BE2C (cell line): ENCODE data around the gene COMT.
A peak's percentile ranks its signal among the peaks of the same experiment; 100 is the strongest.

Experiments used
- DNase-seq: peaks from one replicate; pipeline ENCODE4 v3.0.0-alpha.2; 2020
- H3K27me3 ChIP-seq: fragments of 250-450 bp; sonication (Bioruptor Pico); 2 replicates; pipeline ENCODE4 v1.5.1; 2020; ENCODE audit warnings: mild to moderate bottlenecking
- H3K36me3 ChIP-seq: fragments of 250-450 bp; sonication (Bioruptor Pico); 2 replicates; pipeline ENCODE4 v1.5.1; 2020; ENCODE audit warnings: mild to moderate bottlenecking
- H3K4me1 ChIP-seq: fragments of 250-450 bp; sonication (Bioruptor Pico); 2 replicates; pipeline ENCODE4 v1.5.1; 2020
- H3K4me3 ChIP-seq: 2 replicates; pipeline ENCODE4 v1.5.1; 2011; ENCODE audit warnings: low read depth, low read length
- H3K9me3 ChIP-seq: fragments of 250-450 bp; sonication (Bioruptor Pico); 2 replicates; pipeline ENCODE4 v1.5.1; 2020
- CTCF ChIP-seq: IDR thresholded peaks from 2 replicates; pipeline ENCODE4 v1.5.1; 2012; ENCODE audit warnings: mild to moderate bottlenecking, low read depth, low read length

The COMT gene

GRCh38 chr22:19982991-19983578 is 41.5 kb downstream of the COMT start:
- peaks cover 66% of the 10 kb centered on the region for H3K36me3 ChIP-seq
- H3K4me3 ChIP-seq: no peak overlapping the region
- no peak for TF ChIP-seq CTCF
- no peaks in the 10 kb centered on the region for H3K27me3 ChIP-seq
- H3K4me1 ChIP-seq: peaks cover 31% of the 10 kb centered on the region
- H3K9me3 ChIP-seq: no peaks in the 10 kb centered on the region
- DNase-seq: peak; percentile 15

- no peaks in the 10 kb centered on the region for H3K9me3 ChIP-seq
- peak; percentile 62 for DNase-seq
- H3K4me3 ChIP-seq: no peak overlapping the region
- H3K4me1 ChIP-seq: peaks cover 31% of the 10 kb centered on the region
- TF ChIP-seq CTCF: no peak
- no peaks in the 10 kb centered on the region for H3K27me3 ChIP-seq
- peaks cover 59% of the 10 kb centered on the region for H3K36me3 ChIP-seq
Observed at GRCh38 chr22:19983741-19984140, 42.2 kb downstream of the COMT start.

GRCh38 chr22:19984201-19984753 is 42.7 kb downstream of the COMT start:
- no peak for TF ChIP-seq CTCF
- DNase-seq: peak; percentile 72
- H3K27me3 ChIP-seq: no peaks in the 10 kb centered on the region

GRCh38 chr22:19984851-19985811 is 43.6 kb downstream of the COMT start:
- Histone ChIP-seq H3K9me3 (no peaks in the 10 kb centered on the region), H3K36me3 (peaks cover 50% of the 10 kb centered on the region), H3K4me1 (peaks cover 39% of the 10 kb centered on the region), H3K27me3 (no peaks in the 10 kb centered on the region), H3K4me3 (peak overlapping the region; percentile 83)
- DNase-seq: peak; percentile 11
- TF ChIP-seq CTCF: no peak

More at GRCh38 chr22:19984201-19984753, 42.7 kb downstream of the COMT start:
- peaks cover 32% of the 10 kb centered on the region for H3K4me1 ChIP-seq
- peak overlapping the region; percentile 83 for H3K4me3 ChIP-seq
- H3K36me3 ChIP-seq: peaks cover 54% of the 10 kb centered on the region
- H3K9me3 ChIP-seq: no peaks in the 10 kb centered on the region

GRCh38 chr22:19986011-19986409 is 44.4 kb downstream of the COMT start:
- peak overlapping the region; percentile 83 for H3K4me3 ChIP-seq
- peaks cover 48% of the 10 kb centered on the region for H3K4me1 ChIP-seq
- H3K9me3 ChIP-seq: no peaks in the 10 kb centered on the region
- DNase-seq: no peak
- peaks cover 44% of the 10 kb centered on the region for H3K36me3 ChIP-seq
- H3K27me3 ChIP-seq: no peaks in the 10 kb centered on the region
- TF ChIP-seq CTCF: no peak
